ENCODE data around the gene MS4A6E. TPM values are rescaled to one million over a fixed set of nuclear protein-coding genes. Genes with fewer than 3 reads are reported as not detected.

MS4A6E gene
- total RNA-seq, 1 donor from 2014 or later = not detected

DNA sequence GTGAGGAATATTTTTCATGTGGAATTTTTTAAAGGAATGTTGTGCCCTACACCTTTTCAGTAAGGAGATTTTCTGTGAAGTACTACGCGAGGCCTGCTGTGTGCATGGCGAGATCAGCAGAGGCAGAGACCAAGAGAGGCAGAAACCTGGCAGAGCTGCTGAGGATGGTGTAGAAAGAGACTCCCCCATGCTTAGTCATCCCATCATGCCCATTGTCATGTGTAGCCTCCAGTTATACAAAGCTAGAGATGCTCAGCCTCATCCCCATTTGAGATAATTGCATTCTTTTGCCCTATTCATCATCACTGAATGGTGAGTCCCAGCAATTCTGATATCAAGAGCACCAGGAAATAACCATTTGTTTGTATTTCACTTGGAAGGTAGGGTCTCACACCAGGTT lies 48.3 kb downstream of the MS4A6E start:
- intact Hi-C loops (cut with micrococcal nuclease) = no loop called here

DNA sequence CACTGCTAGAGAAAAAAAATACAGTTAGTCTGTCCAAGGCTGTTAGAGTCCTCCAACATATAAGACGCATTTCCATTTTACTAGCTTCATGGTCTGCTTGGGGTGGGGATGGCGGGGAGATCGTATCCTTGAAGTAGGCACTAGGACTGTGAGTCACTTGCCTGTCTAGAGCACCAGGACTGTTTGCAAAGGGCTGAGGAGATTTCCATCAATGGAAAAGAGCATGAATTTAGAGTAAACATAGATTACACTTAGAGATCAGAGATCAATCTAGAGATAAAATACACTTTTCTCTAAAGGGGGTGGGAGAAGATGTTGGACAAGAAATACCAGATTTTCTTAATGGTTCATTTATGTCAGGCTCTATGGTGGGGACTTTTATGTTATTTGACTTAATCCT lies 49.5 kb downstream of the MS4A6E start:
- intact Hi-C loops (cut with micrococcal nuclease) = no loop called here

DNA sequence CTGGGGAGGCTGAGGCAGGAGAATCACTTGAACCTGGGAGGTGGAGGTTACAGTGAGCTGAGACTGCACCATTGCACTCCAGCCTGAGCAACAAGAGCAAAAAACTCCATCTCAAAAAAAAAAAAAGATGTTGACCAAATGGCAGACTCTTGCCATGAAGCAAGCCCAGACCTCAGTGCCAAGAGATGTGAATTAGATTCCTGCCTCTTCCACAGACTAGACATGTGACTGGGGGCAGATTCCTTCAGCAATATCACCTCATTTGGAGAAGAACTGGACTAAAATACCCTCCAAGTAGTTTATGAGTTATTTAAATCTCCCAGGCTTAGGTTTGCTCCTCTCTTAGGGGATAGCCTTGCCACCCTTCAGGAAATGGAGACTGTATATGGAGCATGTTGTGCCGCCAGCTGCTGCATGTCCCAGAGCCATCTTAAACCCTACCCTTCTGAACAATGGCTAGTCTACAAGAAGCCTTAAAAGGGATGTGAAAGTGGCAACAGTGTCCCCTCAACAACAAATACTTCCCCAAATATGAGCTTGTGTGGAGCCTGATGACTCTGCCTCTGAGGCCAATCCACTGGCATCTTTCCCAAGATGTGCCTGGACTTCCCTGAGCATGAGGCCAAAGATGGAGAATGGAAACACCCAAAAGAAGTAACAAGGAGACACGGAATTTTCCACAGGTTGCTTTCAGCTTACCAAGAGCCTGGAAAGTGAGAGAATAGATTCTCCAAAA lies 50.5 kb downstream of the MS4A6E start:
- intact Hi-C loops (cut with micrococcal nuclease) = no loop called here

DNA sequence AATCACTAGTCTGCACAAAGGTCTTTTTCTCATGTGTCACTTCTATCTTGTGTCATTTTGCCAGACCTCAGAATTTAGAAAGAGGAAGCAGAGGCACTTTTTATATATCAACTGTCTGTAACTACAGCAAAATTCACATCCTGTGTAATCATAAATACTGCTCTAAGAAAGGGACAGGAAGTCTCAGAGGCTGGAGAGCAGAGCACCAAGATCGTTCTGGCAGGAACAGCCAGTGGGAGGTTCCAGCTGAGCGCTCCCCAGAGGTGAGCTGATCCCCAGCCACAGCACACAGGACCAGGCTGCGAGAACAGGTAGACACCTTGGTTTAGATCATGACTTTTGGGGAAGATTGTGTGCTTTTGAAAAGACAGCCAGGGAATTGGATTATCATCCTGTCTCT lies 51.3 kb downstream of the MS4A6E start, which contains the start of gene MS4A7:
MS4A7 (plus strand) TSS at position 179 of the 400 bp plus-strand sequence. CDS start 4,610 bp downstream, outside the sequence.
- intact Hi-C loops (cut with micrococcal nuclease) = no loop called here

DNA sequence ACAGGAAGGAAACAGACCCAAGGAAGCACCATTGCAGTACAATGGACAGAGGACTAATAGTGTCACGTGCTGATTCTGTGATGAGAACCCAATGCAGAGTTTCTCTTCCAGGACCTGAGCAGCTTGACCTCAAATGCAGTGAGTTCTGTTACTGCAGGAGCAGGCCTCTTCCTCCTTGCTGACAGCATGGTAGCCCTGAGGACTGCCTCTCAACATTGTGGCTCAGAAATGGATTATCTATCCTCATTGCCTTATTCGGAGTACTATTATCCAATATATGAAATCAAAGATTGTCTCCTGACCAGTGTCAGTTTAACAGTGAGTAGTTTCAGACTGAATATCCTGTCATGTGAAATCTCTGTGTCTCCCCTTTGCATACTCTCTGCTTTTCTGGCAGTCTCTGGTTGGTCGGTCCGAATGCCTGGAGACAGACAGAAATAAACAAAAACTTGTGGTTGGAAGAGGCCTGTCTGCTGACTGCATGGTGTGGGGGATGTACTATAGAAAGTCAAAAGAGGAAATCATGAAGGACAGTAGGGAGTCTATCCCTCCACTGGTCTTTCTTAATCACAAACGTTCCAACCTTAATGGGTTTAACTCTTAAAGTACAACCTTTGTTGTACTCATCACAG lies 62.3 kb downstream of the MS4A6E start:
- intact Hi-C loops (cut with micrococcal nuclease) = no loop called here

DNA sequence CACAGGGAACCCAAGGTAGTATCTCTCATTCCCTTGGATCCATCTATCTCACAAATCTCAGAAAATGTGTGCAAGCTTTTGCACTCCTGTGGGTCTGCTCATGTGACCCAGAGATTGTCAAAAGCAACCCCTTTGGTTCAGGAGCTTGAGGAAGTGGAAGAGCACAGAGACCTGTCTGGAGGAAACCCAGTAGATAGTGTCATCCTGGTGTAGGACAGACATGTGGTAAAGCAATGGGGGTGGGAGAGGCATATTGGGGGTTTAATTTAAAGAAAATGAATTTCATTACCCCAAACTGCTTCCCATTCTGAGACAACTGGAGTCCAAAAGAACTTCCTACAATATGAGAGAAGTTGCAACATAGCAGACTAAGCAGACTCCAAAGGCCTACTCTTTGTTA lies 63.4 kb downstream of the MS4A6E start:
- intact Hi-C loops (cut with micrococcal nuclease) = no loop called here

Other genes starting within 250 kb of the MS4A6E start
- gene MS4A2, start 238.6 kb upstream of the MS4A6E start, total RNA-seq = not detected in 2 replicates
- gene MS4A6A, start 144.2 kb upstream of the MS4A6E start, total RNA-seq = not detected in 2 replicates
- gene MS4A4E, start 84.1 kb upstream of the MS4A6E start, total RNA-seq = 0.16 TPM in 1 of 2 replicates, not detected in the other
- not detected in 2 replicates for gene MS4A4A, start 46.6 kb upstream of the MS4A6E start, total RNA-seq
- not detected in 2 replicates for gene MS4A7, start 51.3 kb downstream of the MS4A6E start, total RNA-seq
- not detected in 2 replicates for gene MS4A14, start 69.2 kb downstream of the MS4A6E start, total RNA-seq
- not detected in 2 replicates for gene MS4A5, start 102.3 kb downstream of the MS4A6E start, total RNA-seq
- gene MS4A1, start 128.6 kb downstream of the MS4A6E start, total RNA-seq = 0.27 TPM in 1 of 2 replicates, not detected in the other
- gene MS4A12, start 165.5 kb downstream of the MS4A6E start, total RNA-seq = not detected in 2 replicates
- gene MS4A13, start 188.1 kb downstream of the MS4A6E start, total RNA-seq = not detected in 2 replicates